CD4-positive, CD25-positive, alpha-beta regulatory T cell (primary cell): Measurements from ENCODE around the gene WBP1L. TPM values are rescaled to one million over a fixed set of nuclear protein-coding genes. Genes with fewer than 3 reads are reported as not detected.
"Not testable (repeated sequence)": the region's sequence is repeated elsewhere in the genome, so short reads cannot be mapped to it uniquely, and the experiment has no call there.

Source experiments
- ATAC-seq, 2 donors: fragments of 150-1000 bp; cut with Tn5 transposase; one replicate each; pipeline ENCODE4 v1.10.0; 2021; ENCODE audit warnings: low read depth in 2 of 2, moderate number of reproducible peaks in 2 of 2, moderate library complexity in 1 of 2
- DNase-seq, 3 donors: peaks; one replicate each; pipeline versions ENCODE4 v3.0.0 to v3.0.0-alpha.2; 2012 to 2022; ENCODE audit warnings: mixed read lengths in 1 of 3
- H3K27ac ChIP-seq: one replicate; pipeline ENCODE4 v1.7.0; 2013; ENCODE audit warnings: mild to moderate bottlenecking, low read length; ENCODE audit not compliant: insufficient read depth, poor library complexity, severe bottlenecking
- H3K27me3 ChIP-seq: one replicate; pipeline ENCODE4 v1.7.0; 2013; ENCODE audit warnings: low read length; ENCODE audit not compliant: control insufficient read depth, insufficient read depth
- H3K36me3 ChIP-seq: one replicate; pipeline ENCODE4 v1.7.0; 2013; ENCODE audit warnings: mild to moderate bottlenecking, low read length, moderate library complexity; ENCODE audit not compliant: control insufficient read depth, insufficient read depth
- H3K4me1 ChIP-seq: 2 replicates; pipeline ENCODE4 v1.7.0; 2013; ENCODE audit warnings: mild to moderate bottlenecking, low read length; ENCODE audit not compliant: insufficient read depth, control insufficient read depth, poor library complexity, severe bottlenecking
- H3K4me3 ChIP-seq: one replicate; pipeline ENCODE4 v1.7.0; 2013; ENCODE audit warnings: low read depth, mild to moderate bottlenecking, low read length, moderate library complexity
- H3K9me3 ChIP-seq, 2 experiments: 1 replicate in 1 of 2; 2 replicates in 1 of 2; pipeline ENCODE4 v1.7.0; 2013; ENCODE audit warnings: low read length in 2 of 2, mild to moderate bottlenecking in 1 of 2, moderate library complexity in 1 of 2; ENCODE audit not compliant: control insufficient read depth in 2 of 2
- H3K27ac Mint-ChIP-seq, 3 donors: one replicate each; pipeline ENCODE4 v1.8.0; 2020 to 2022; ENCODE audit warnings: mild to moderate bottlenecking in 3 of 3, mixed read lengths in 3 of 3, moderate library complexity in 2 of 3
- H3K27me3 Mint-ChIP-seq: one replicate; pipeline ENCODE4 v1.8.0; 2022; ENCODE audit warnings: mild to moderate bottlenecking, mixed read lengths
- H3K36me3 Mint-ChIP-seq: one replicate; pipeline ENCODE4 v1.8.0; 2020; ENCODE audit warnings: mixed read lengths
- H3K4me1 Mint-ChIP-seq, 4 donors: one replicate each; pipeline ENCODE4 v1.8.0; 2020 to 2022; ENCODE audit warnings: mixed read lengths in 4 of 4, mild to moderate bottlenecking in 1 of 4
- H3K4me3 Mint-ChIP-seq, 4 donors: one replicate each; pipeline ENCODE4 v1.8.0; 2020 to 2022; ENCODE audit warnings: mild to moderate bottlenecking in 4 of 4, mixed read lengths in 4 of 4, moderate library complexity in 3 of 4
- H3K9me3 Mint-ChIP-seq, 7 donors: one replicate each; pipeline ENCODE4 v1.8.0; 2020 to 2022; ENCODE audit warnings: mixed read lengths in 7 of 7, mild to moderate bottlenecking in 3 of 7, moderate library complexity in 2 of 7
- polyA plus RNA-seq, 4 donors: library from polyadenylated mRNA; unstranded; fragments of 300-500 nt; fragmentation: Illumina TruSeq; gene quantifications; one replicate each; pipeline ENCODE4 v1.2.3, GENCODE V29; 2021
- total RNA-seq: library from RNA; stranded (reverse); gene quantifications from one replicate; pipeline ENCODE4 v1.2.3, GENCODE V29; 2022

WBP1L gene
- total and polyA plus RNA-seq, 5 donors from 2014 or later, result 26.9 to 38.5 (median 28.2) TPM

- Mint-ChIP-seq H3K4me1 (peaks cover 19 to 60% (median 30%) of the 10 kb centered on the region in 4 donors), H3K9me3 (no peaks in the 10 kb centered on the region), H3K4me3 (peak overlapping the region; percentile 89 to 97 (median 96)), H3K27ac (no peak overlapping the region), H3K36me3 (peaks cover 16% of the 10 kb centered on the region), H3K27me3 (no peaks in the 10 kb centered on the region)
- Histone ChIP-seq H3K27ac (no peak overlapping the region), H3K9me3 (no peaks in the 10 kb centered on the region), H3K4me3 (no peak overlapping the region), H3K27me3 (no peaks in the 10 kb centered on the region), H3K4me1 (peaks cover 20% of the 10 kb centered on the region), H3K36me3 (peaks cover 4% of the 10 kb centered on the region)
- ATAC-seq, result no peak
- no peak for DNase-seq
Observed at GRCh38 chr10:102715880-102716279, 27.9 kb upstream of the WBP1L start.

- Mint-ChIP-seq H3K4me1 (peaks cover 17 to 60% (median 30%) of the 10 kb centered on the region in 4 donors), H3K4me3 (peak overlapping the region; percentile 24 to 78 (median 54)), H3K36me3 (peaks cover 16% of the 10 kb centered on the region)
- H3K4me3 ChIP-seq, H3K9me3 Mint-ChIP-seq, H3K27ac Mint-ChIP-seq, DNase-seq, H3K27me3 ChIP-seq, ATAC-seq, H3K27ac ChIP-seq, H3K9me3 ChIP-seq, H3K36me3 ChIP-seq, H3K27me3 Mint-ChIP-seq: not testable (repeated sequence)
- peaks cover 20% of the 10 kb centered on the region for H3K4me1 ChIP-seq
Observed at GRCh38 chr10:102716900-102717565, 26.7 kb upstream of the WBP1L start.

GRCh38 chr10:102718220-102718619 is 25.5 kb upstream of the WBP1L start:
- DNase-seq, result no peak
- Mint-ChIP-seq H3K4me1 (peaks cover 19 to 50% (median 28%) of the 10 kb centered on the region in 4 donors), H3K36me3 (peaks cover 16% of the 10 kb centered on the region), H3K27ac (peak overlapping the region in 1 of 3 donors; percentile 18), H3K27me3 (no peaks in the 10 kb centered on the region), H3K9me3 (no peaks in the 10 kb centered on the region), H3K4me3 (peak overlapping the region in 1 of 4 donors; percentile 78)
- Histone ChIP-seq H3K4me3 (no peak overlapping the region), H3K9me3 (no peaks in the 10 kb centered on the region), H3K36me3 (peaks cover 4% of the 10 kb centered on the region), H3K27ac (no peak overlapping the region), H3K4me1 (peaks cover 17% of the 10 kb centered on the region), H3K27me3 (no peaks in the 10 kb centered on the region)
- ATAC-seq, result no peak

GRCh38 chr10:102720337-102720736 is 23.4 kb upstream of the WBP1L start:
- no peaks in the 10 kb centered on the region for H3K9me3 ChIP-seq
- DNase-seq, result no peak
- H3K27ac Mint-ChIP-seq, result peak overlapping the region in 1 of 3 donors; percentile 26
- H3K4me1 ChIP-seq, result peaks cover 2% of the 10 kb centered on the region
- H3K36me3 Mint-ChIP-seq, result peaks cover 26% of the 10 kb centered on the region
- H3K27me3 ChIP-seq, result no peaks in the 10 kb centered on the region
- no peaks in the 10 kb centered on the region for H3K27me3 Mint-ChIP-seq
- H3K4me3 ChIP-seq, result no peak overlapping the region
- no peak for ATAC-seq
- no peak overlapping the region for H3K4me3 Mint-ChIP-seq
- no peak overlapping the region for H3K27ac ChIP-seq
- peaks cover 0 to 3% (median 0%) of the 10 kb centered on the region in 7 donors for H3K9me3 Mint-ChIP-seq
- peaks cover 19 to 39% (median 26%) of the 10 kb centered on the region in 4 donors for H3K4me1 Mint-ChIP-seq
- peaks cover 4% of the 10 kb centered on the region for H3K36me3 ChIP-seq

- no peaks in the 10 kb centered on the region for H3K27me3 Mint-ChIP-seq
- H3K9me3 ChIP-seq, result no peaks in the 10 kb centered on the region
- no peak overlapping the region for H3K4me3 Mint-ChIP-seq
- no peaks in the 10 kb centered on the region for H3K27me3 ChIP-seq
- peaks cover 4% of the 10 kb centered on the region for H3K36me3 ChIP-seq
- no peak for ATAC-seq
- no peak overlapping the region for H3K27ac ChIP-seq
- peaks cover 0 to 3% (median 0%) of the 10 kb centered on the region in 7 donors for H3K9me3 Mint-ChIP-seq
- peak overlapping the region in 1 of 3 donors; percentile 26 for H3K27ac Mint-ChIP-seq
- peaks cover 26% of the 10 kb centered on the region for H3K36me3 Mint-ChIP-seq
- DNase-seq, result no peak
- H3K4me1 Mint-ChIP-seq, result peaks cover 19 to 35% (median 23%) of the 10 kb centered on the region in 4 donors
- H3K4me1 ChIP-seq, result no peaks in the 10 kb centered on the region
- no peak overlapping the region for H3K4me3 ChIP-seq
Observed at GRCh38 chr10:102720775-102721301, 22.9 kb upstream of the WBP1L start.

GRCh38 chr10:102721954-102722353 is 21.8 kb upstream of the WBP1L start:
- Mint-ChIP-seq H3K36me3 (peaks cover 31% of the 10 kb centered on the region), H3K4me3 (no peak overlapping the region), H3K27ac (peak overlapping the region in 1 of 3 donors; percentile 91), H3K9me3 (peaks cover 0 to 3% (median 0%) of the 10 kb centered on the region in 7 donors), H3K4me1 (peaks cover 18 to 26% (median 19%) of the 10 kb centered on the region in 4 donors), H3K27me3 (no peaks in the 10 kb centered on the region)
- H3K27me3 ChIP-seq, result no peaks in the 10 kb centered on the region
- ATAC-seq, result no peak
- H3K4me1 ChIP-seq, result no peaks in the 10 kb centered on the region
- DNase-seq, result no peak
- no peak overlapping the region for H3K4me3 ChIP-seq
- no peak overlapping the region for H3K27ac ChIP-seq
- H3K9me3 ChIP-seq, result no peaks in the 10 kb centered on the region
- peaks cover 7% of the 10 kb centered on the region for H3K36me3 ChIP-seq

GRCh38 chr10:102723989-102724388 is 19.8 kb upstream of the WBP1L start:
- no peak for ATAC-seq
- DNase-seq, result no peak
- no peaks in the 10 kb centered on the region for H3K27me3 Mint-ChIP-seq
- H3K4me3 Mint-ChIP-seq, result no peak overlapping the region
- H3K27ac Mint-ChIP-seq, result no peak overlapping the region
- no peak overlapping the region for H3K27ac ChIP-seq
- H3K4me3 ChIP-seq, result no peak overlapping the region
- peaks cover 27% of the 10 kb centered on the region for H3K36me3 Mint-ChIP-seq
- peaks cover 14% of the 10 kb centered on the region for H3K36me3 ChIP-seq
- H3K9me3 Mint-ChIP-seq, result peaks cover 0 to 3% (median 0%) of the 10 kb centered on the region in 7 donors
- H3K9me3 ChIP-seq, result no peaks in the 10 kb centered on the region
- H3K4me1 Mint-ChIP-seq, result peaks cover 11 to 17% (median 11%) of the 10 kb centered on the region in 4 donors
- H3K27me3 ChIP-seq, result no peaks in the 10 kb centered on the region
- H3K4me1 ChIP-seq, result no peaks in the 10 kb centered on the region

GRCh38 chr10:102726274-102726673 is 17.5 kb upstream of the WBP1L start:
- Mint-ChIP-seq H3K27ac (no peak overlapping the region), H3K9me3 (peaks cover 0 to 3% (median 0%) of the 10 kb centered on the region in 7 donors), H3K27me3 (no peaks in the 10 kb centered on the region), H3K36me3 (peaks cover 24% of the 10 kb centered on the region), H3K4me1 (peaks cover 6 to 10% (median 8%) of the 10 kb centered on the region in 4 donors), H3K4me3 (no peak overlapping the region)
- Histone ChIP-seq H3K36me3 (peaks cover 19% of the 10 kb centered on the region), H3K27ac (no peak overlapping the region), H3K4me1 (no peaks in the 10 kb centered on the region), H3K4me3 (no peak overlapping the region), H3K27me3 (no peaks in the 10 kb centered on the region), H3K9me3 (no peaks in the 10 kb centered on the region)
- ATAC-seq (no peak), DNase-seq (no peak)
